NCI-H2171 (cell line): Measurements from ENCODE around the gene PDCD7.
"Not testable (repeated sequence)": the region's sequence is repeated elsewhere in the genome, so short reads cannot be mapped to it uniquely, and the experiment has no call there.

Experiments
- DNase-seq: peaks from one replicate; lab custom pipeline; 2025; lab: John Stamatoyannopoulos, UW

Gene PDCD7

GRCh38 chr15:65091946-65092770 lies 41.5 kb downstream of the PDCD7 start:
- no peak for DNase-seq

DNA sequence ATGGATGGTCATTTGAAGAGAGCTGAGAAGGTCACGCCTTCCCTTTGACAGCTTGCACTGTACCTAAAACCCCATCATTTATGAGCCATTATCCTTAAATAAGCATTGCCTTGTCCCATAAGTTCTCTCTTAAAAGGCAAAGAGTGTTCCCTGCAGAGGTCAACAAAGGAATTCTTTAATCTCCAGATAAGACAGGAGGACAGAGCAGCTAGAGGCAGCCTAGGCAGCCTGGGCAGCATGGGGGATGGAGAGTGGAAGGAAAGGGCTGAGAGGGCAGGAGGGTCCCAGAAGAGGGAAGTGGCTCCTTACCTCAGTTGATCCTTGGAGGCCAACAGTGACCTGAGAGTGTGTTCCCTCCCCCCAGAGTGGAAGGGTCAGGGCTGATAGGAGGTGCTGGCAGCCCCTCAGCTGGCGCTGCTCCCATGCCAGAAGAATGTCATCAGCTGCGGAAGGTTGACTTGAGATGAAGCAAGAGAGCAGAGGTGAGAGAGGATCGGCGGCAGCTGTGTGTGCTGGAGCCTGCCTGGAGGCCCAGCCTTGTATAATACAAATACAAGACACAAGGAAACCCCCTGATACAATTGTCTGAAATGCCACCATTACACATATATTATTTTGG lies 44.3 kb downstream of the PDCD7 start:
- DNase-seq: no peak

- DNase-seq: no peak
Measured at GRCh38 chr15:65088643-65089021, 45.0 kb downstream of the PDCD7 start.

GRCh38 chr15:65087873-65088642 lies 45.5 kb downstream of the PDCD7 start:
- DNase-seq: no peak

GRCh38 chr15:65087411-65087810 lies 46.2 kb downstream of the PDCD7 start:
- no peak for DNase-seq

DNA sequence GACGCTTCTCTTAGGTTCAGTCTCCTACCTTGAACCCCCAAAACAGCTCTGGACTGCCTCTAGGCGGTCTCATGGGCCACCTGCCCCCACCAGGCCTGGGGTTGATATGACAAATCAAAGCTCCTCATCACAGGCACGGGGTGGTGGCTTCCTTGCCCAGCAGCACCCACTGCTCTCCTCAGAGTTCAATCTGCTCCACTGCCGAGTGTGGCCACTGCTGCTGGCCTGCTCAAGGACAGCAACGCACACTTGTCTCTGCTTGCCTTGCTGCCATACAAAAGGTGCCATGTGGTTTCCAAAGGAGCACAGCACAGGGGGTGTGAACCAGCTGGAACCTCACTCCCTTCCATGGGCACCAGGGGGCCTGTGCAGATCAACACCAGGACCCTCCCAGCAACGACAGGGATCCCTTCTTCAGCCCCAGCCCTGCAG lies 46.9 kb downstream of the PDCD7 start:
- DNase-seq: no peak

- no peak for DNase-seq
Measured at GRCh38 chr15:65085990-65086679, 47.5 kb downstream of the PDCD7 start.

DNA sequence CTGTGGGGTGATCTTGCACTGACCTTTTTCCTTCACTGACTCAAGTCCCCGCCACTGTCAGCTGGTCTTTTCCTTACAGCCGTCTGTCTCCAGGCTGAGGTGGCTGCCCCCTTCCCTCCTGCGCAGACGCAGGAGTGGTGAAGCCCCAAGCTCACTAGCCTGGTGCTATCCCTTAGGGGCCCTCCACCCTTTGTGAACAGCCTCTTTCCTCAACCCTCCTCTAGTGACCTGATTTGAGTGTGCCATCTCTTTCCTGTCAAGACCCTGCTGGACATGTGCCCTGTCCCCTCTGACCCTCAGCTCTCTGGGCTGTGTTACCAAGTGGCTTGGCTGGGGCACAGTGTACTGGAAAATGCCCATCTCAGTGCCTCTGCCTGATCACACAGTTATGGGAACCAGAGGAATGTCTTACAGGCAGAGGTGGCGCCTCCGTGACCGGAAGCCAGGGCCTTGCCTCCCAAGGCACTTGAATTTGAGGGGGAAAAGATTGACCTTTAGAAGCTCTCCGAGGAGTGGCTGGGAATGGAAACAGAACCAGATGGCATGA lies 48.3 kb downstream of the PDCD7 start:
- no peak for DNase-seq

DNA sequence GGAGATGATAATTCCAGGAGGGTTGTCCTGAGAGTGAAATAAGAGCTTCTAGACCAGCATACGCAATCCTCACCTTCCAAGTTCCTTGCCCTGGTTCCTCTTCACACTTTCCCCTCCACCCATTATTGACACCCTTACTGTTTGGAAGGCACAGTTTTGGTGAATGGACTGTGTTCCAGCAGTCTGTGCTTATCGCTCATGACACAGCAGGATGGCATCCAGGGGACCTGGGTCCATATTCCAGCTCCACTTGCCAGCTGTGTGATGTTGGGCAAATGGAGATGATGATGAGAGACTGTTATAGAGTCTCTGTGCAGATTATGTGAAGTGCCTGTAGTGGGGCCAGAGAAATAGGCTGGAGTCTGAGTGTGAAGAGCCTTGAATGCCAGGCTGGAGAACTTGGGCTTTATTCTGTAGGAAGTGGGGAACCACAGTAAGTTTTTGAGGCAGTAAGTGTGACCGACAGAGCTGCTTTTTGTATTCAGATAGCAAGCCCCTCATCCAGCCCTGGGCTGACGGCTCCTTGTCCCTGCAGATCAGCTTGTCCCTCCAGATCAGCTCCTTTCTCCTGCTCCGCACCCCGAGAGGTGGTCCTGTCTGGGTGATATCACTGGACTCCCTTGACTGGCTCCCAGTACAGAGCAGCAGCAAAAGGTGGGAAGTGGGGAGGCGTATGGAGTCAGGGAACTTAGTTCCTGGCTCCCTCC lies 49.0 kb downstream of the PDCD7 start:
- DNase-seq: no peak

- DNase-seq: no peak
Measured at GRCh38 chr15:65083262-65083701, 50.3 kb downstream of the PDCD7 start.

DNA sequence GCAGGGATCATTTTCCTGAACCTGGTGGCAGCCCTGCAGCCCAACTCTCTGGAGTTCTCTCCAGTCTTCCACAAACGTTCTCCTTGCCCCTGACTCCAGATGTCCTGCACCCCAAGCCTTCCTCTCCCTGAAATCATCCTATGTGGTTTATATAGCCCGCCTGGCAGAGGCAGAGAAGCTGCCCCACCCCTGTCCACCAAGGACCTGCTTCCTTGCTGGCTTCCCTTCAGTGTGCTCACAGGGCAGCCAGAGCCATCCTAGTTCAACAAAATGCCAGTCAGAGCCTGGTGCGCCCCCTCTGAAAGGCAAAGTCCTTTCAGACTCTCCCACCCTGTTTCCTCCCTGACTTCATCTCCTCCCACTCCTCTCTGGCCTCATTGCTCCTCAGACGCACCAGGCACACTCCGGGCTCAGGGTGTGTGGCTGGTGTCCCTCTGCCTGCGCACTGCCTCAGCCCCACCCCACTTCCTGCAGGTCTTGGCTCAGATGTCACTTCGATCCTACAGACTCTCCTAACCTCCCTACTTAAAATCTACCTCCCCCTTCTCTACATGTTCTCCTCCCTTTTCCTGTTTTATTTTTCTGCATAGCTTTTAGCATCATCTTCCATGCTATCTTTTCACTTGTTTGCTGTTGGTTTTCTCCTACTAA lies 51.2 kb downstream of the PDCD7 start:
- no peak for DNase-seq

DNA sequence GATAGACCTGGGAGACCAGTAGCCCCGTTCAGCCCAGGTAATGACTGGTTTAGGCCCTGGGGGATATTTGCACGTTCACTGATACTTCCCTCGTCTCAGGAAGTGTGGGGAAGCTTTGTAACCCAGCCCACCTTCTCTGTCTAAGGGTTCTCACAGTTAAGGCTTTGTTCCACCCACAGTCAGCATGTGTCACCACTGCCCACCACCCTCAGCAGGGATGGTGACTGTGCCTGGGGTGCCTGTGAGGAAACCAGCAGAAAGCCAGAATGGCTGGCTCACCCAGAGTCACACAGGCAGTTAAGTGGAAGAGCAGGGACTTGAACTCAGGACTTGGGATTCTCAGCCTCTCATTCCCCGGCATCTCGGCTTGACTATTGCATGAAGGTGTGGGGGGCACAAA lies 51.9 kb downstream of the PDCD7 start:
- DNase-seq: no peak

- no peak for DNase-seq
Measured at GRCh38 chr15:65081270-65081669, 52.3 kb downstream of the PDCD7 start.

DNA sequence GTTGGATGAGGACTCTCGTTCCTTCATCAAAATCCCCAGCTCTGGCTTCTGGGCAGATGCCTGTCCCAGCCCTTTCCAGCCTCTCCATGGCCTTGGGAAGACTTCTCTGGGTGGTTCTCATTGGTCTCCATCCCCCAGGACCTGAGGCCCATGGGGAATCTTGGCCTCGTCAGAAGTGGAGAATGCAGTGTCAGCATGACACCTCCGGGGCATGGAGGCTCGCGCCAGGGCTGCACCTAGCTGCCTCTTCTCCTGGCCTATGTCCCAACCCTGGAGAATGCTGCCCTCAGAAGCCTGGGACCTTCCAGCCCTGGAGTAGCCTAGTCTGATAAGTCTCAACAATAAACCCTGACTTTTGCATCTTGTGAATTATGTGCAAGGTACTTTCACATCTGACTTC lies 54.0 kb downstream of the PDCD7 start:
- DNase-seq: no peak

- no peak for DNase-seq
Measured at GRCh38 chr15:65077981-65078352, 55.6 kb downstream of the PDCD7 start.

GRCh38 chr15:65077291-65077980 lies 56.2 kb downstream of the PDCD7 start:
- no peak for DNase-seq

DNA sequence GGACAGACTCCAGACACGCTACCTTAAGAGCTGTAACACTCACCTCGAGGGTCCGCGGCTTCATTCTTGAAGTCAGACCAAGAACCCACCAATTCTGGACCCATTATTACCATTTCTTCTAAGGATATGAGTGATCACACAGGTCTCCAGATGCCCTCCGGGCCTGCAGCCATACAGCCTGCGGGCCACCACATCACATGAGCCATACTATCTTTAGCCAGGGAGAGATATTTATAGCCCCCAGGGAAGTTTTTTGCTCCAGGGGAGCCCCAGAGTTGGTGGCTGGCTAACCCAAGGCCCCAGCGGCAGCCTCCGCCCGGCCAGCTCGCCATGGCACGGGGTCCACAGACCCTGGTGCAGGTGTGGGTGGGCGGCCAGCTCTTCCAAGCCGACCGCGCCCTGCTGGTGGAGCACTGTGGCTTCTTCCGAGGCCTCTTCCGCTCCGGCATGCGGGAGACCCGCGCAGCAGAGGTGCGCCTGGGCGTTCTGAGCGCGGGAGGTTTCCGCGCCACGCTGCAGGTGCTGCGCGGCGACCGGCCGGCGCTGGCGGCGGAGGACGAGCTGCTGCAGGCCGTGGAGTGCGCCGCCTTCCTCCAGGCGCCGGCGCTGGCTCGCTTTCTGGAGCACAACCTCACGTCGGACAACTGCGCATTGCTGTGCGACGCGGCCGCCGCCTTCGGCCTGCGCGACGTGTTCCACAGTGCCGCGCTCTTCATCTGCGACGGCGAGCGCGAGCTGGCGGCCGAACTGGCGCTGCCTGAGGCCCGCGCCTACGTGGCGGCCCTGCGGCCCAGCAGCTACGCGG lies 56.9 kb downstream of the PDCD7 start, which contains the start of gene KBTBD13:
TSS of gene KBTBD13 (plus strand) at position 261 of the 805 bp plus-strand sequence. CDS start at position 331, 70 bp downstream.
- no peak for DNase-seq

- DNase-seq: not testable (repeated sequence)
Measured at GRCh38 chr15:65075607-65076395, 57.8 kb downstream of the PDCD7 start.
